NCI-H82 treated with DMSO at 0.1 percent for 48 hours (cell line): ENCODE data around the gene TGFBR1.
A peak's percentile ranks its signal among the peaks of the same experiment; 100 is the strongest.

Experiments used
- DNase-seq: peaks from one replicate; lab custom pipeline; 2025; ENCODE audit not compliant: unreplicated experiment; lab: John Stamatoyannopoulos, UW

The TGFBR1 gene

DNA sequence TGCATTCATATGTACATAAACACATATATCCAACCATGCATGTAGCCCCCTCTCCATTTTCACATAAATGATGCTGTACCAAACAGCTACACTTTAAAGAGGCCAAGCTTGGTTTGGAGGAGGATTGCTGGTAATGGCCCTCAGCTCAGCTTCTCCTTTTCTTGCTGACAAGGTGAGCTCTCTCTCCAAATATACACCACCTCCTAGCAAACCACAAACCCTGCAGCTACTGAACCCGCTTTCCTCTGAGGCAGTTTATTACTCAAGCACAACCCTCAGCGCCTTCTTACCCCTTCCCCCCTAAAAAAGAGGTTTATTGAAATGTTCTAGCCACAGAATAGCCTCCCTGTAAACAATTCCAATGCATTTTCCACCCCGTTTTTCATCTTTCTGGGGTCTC lies 62.8 kb downstream of the TGFBR1 start:
- DNase-seq: no peak

- DNase-seq: no peak
Measured at GRCh38 chr9:99169086-99169485, 64.2 kb downstream of the TGFBR1 start.

DNA sequence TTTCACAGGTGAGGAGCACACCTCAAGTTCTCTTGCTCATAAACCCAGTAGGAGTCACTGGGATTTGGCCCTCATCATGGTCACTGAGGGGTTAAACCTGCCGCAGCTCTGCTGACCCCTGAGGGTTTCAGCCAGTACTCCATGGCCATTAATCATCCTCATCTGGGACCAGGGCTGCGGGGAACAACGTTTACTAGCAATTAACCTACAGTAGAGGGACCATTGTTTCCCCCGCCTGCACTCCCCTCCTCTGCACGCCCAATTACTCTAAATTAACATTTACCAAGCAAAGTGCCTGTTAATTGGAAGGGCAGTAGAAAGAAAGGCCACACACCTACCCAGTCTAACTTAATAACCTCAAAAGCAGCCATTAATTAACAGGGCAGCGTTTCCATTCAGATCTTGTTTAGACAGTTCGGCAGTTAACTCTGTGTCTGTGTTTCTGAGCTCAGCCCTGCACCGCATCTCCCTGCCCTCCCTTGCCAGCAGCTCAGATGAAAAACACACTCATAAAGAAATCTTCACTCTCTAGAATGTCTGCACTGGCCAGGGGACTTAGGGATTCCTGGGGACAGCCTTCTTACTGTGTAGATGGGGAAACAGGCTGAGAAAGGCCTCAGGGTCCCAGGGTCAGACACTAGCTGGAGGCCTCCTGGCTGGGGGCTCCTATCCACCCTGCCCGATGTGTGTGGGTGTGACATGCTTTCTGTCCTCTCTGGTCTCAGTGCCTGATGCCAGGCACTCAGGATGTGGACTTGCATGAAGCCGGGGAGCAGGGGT lies 65.3 kb downstream of the TGFBR1 start:
- DNase-seq: peak; percentile 51

GRCh38 chr9:99171225-99172123 lies 66.6 kb downstream of the TGFBR1 start:
- DNase-seq: no peak

DNA sequence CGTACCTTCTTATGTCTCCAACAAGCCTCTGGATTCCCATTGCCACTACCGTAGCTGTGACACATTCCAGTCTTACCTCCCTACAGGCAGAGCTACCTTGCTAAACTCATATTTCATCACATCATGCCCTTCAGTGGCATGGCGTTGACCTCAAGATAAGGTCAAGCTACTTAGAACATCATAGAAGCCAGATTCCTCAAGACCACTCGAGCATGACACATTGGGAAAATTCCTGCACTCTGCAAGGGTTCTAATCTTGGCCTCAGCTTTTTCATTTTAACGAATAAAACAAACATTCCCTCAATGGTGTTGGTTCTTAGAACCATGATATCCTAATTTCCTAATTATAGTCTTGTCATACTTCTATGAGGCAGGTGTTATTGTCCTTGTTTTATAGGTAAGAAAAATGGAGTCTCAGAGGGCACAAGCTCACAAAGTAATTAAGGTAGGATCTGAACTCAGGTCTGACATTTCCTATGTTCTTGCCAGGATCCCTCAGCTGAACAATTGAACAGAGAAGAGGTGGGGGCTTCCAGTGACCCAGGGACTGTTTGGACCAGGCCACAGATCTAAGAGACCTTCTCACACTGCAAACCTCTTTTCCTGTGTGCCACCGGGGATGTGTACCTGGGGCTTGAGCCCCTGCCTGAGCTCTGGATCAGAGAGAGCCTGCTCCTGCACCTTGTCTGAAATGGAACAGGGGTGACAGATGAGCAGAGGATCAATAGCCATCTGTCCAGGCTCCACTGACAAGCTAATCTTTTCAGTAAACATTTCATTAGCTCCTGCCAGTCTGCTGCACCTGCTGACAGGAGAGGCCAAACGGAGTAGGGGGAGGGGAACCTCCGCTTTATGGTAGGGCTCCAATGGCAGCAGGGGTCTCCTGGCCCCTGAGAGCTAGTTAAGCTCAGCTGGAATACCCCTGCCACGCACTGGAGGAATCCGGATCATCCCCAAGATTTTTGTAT lies 67.5 kb downstream of the TGFBR1 start:
- peak; percentile 97 for DNase-seq

DNA sequence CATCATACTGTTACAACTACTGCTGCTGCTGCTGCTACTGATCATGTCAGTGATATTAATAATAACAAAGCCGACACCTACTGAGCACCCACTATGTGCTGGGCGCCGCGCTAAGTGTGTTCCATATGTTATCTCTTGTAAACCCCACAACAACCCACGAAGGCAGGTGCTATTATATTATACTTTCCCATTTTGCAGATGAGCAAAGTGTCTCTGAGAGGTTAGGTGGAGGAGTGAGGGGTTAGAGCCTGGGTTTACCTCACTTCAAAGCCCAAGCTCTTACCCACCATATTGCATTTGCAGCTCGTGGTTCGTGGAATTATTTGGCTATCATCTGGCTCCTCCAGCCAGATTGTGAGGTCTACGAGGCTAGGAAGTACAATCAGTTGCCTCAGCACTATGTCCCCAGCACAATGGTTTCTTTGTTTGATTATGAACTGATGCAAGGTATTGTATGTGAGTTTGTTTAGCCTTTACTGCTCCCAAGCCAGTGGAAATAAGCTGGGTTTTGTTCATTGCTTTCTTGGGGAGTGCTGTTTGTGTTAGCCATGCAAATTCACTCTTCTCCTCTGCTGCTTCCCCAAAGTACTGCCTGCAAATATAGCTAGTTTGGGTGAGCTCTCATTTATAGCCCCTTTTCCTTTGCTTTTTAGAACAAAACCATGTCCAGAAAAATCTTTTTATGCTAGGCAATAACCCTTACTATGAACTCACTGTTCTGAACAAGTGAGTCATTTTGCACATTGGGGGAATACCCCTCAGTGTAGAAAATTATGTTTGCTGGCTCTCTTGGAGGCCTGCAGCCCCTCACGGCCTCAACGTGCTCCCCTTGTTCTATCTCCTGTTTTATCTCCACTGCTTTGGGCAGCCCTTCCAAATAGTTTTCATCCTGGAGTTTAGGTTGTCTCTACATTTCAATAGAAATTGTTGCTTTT lies 68.9 kb downstream of the TGFBR1 start:
- peak; percentile 12 for DNase-seq

- DNase-seq: peak; percentile 95
Measured at GRCh38 chr9:99176527-99177013, 71.7 kb downstream of the TGFBR1 start.

DNA sequence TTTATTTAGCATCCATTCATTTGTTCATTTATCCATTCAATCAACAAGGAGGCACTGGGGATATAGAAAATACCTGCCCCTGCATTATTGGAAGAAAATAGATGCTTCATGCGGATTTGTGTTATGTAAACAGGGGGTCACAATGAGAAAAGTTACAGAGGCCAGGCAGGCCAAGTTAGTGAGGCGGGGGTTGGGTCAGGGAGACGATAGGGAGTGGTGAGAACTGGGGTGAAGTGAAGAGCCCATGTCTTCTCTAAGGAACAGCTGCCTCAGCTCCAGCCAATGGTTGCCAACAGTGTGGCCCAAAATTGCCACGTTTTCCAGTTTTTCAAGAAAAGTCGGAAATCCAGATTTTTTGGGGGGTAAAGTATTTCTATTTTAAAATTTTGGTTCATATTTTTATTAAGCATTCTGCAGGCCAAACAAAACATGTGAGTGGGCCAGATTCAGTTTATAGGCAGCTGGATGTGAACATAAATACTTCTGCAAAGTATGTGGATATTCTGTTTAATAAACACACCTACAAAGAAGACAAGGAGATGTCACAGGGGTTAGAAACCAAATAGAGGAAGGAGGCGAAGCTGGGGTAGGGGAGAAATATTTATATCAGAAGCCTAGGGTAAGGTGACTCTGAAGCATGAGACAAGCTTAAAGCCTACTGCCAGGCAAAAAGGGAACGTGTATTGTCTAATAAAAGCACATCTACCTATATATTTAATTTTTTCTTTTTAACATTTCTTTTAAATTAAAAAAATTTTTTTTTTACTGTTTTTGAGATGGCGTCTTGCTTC lies 72.9 kb downstream of the TGFBR1 start:
- no peak for DNase-seq

DNA sequence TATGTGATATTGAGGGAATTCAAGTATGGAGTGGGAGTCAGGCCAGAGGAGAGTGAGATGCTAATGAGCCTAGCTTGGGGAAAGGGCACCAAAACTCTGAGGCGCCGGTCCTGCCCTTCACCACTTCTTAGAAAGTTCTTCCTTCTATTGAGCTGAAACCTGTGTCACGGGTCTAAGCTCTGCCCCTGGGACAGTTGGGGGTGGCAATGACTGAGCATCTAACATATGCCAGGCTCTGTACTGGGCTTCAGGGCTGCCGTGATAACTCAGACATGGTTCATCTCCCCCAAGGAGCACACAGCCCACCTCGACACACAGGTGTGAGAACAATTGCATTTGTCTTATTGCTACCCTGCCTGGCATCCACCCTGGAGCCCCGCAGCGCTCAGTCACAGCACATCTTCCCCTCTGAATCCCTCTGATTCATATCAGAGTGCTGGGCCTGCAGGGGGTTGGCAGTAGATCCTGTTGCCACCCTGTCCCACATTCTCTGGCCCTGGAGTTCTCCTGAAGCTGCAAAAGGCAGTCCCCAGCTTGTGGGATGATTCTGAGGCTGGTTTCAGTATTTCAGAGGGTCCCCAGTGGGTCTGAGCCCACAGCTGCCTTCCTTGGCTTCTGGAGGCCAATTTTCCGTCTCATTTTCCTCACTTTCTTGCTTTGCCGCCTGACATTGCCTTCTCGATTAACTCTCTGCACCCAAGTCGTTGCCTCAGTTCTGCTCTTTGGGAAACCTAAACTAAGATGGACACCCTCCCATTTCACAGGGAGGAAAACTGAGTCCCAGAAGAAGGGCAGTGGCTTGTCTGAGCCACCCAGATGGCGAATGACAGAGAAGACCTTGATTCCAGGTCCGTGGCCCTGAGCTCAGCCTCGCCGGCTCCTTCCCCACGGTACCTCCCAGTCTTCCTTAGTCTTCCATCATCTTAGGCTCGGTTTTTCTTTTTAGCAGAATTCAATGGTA lies 74.3 kb downstream of the TGFBR1 start:
- DNase-seq: no peak

- DNase-seq: no peak
Measured at GRCh38 chr9:99180199-99180598, 75.3 kb downstream of the TGFBR1 start.

DNA sequence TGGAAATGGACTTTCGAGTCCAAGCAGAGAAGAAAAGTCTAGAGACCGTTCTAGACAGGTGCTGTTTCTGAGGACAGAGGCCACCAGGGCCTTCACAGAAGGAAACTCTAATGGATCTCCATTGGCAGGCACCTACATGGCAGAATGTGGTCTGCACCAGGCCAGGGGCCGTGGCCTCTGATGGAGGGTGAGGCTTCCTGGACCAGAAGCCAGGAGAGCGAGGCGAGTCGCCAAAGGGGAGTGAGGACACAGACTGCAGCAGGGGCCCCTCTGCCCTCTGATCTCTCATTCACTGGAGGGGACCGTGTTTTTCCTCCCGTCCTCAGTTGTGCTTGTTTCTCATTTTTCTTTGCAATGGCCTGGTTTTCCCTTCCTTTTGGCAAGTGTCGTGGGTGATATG lies 75.7 kb downstream of the TGFBR1 start:
- DNase-seq: no peak

DNA sequence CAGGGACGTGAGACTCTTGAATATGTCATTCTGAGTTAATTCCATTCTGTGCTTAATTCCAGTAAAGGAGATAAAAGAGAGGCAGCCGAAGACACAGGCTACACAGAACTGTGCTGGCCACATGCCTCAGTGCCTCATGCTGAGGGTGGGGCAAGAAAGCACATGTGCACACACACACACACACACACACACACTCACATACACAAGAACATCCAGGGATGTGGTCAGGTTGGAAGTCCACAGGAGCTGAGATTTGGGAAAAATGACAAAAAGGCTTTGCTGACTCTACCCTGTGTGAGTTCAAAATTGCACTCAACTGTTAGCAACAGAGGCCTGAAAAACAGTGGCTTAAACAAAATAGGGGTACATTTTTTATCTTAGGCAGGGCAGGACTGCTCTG lies 76.3 kb downstream of the TGFBR1 start:
- DNase-seq: no peak

DNA sequence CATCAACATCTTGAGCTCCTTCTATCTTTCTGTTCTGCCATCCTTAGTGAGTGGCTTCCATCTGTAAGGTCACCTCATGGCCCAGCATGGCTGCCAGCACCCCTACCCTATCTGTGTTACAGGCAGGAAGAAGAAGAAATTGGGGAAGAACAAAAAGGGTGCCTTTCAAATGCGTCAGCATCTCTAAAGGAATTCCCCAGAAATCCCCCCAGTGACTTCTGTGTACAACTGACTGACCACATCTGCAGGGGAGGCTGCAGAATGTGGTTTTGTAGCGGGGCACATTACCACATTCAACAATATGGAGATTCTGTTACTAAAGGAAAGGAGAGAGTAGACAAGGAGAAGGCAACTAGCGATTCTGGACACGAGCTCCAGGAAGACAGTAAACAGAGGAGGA lies 76.7 kb downstream of the TGFBR1 start:
- DNase-seq: no peak

DNA sequence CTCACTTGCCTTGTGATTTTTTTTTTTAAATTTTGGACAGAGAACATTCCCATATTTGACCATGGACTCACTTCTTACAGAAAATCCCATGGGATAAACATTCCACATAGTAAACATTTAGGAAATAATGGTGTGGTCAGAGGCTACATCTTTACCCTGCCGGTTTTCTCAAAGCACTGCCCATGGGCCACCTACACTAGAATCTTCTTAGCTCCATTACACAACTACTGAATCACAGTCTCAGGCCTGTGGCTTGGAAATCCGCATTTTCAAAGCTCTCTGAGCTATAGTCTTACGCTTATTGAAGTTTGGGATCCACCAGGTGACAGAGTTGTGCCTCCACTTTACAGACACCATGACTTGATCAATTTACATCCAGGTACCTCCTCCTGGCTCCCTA lies 77.4 kb downstream of the TGFBR1 start:
- no peak for DNase-seq

- DNase-seq: no peak
Measured at GRCh38 chr9:99183616-99184015, 78.7 kb downstream of the TGFBR1 start.

DNA sequence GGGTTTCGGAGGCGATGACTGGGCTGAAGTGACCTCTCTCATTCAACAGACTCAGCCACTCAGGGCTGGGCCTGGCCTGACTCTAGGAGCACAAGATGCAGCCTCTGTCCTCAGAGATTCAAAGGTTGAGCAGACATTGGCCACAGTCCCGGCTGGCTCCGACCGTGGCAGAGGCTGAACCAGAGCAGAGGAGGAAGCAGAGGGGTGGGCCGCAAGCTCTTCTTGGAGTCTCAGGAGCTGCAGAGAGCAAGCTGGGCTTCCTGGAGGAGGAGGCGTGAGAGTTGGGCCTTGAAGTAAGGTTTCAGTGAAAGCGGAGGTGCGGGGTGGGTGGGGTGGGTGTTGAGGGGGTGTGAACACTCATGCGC lies 79.2 kb downstream of the TGFBR1 start:
- DNase-seq: no peak

GRCh38 chr9:99184475-99185347 lies 79.8 kb downstream of the TGFBR1 start:
- peak; percentile 87 for DNase-seq
